Adipocyte (in vitro differentiated cells): ENCODE results near the gene RHBDD3.

ENCODE experiments used
- DNase-seq: peaks from one replicate; pipeline ENCODE4 v3.0.0-alpha.2; 2015; ENCODE audit warnings: low read depth
- H3K27me3 ChIP-seq: replicated peaks from 2 replicates; pipeline ENCODE4 v1.7.0; 2013; ENCODE audit warnings: mild to moderate bottlenecking, low read length, moderate library complexity; ENCODE audit not compliant: control insufficient read depth, insufficient read depth
- H3K36me3 ChIP-seq: 2 replicates; pipeline ENCODE4 v1.7.0; 2013; ENCODE audit warnings: low read length, mild to moderate bottlenecking, moderate library complexity; ENCODE audit not compliant: control insufficient read depth, insufficient read depth, severe bottlenecking
- H3K4me1 ChIP-seq: 2 replicates; pipeline ENCODE4 v1.7.0; 2013; ENCODE audit warnings: mild to moderate bottlenecking, low read length, moderate library complexity; ENCODE audit not compliant: control insufficient read depth, insufficient read depth
- H3K4me3 ChIP-seq: 2 replicates; pipeline ENCODE4 v1.7.0; 2013; ENCODE audit warnings: mild to moderate bottlenecking, low read length, moderate library complexity
- H3K9ac ChIP-seq: 2 replicates; pipeline ENCODE4 v1.7.0; 2013; ENCODE audit warnings: mild to moderate bottlenecking, low read length, moderate library complexity
- H3K9me3 ChIP-seq: 2 replicates; pipeline ENCODE4 v1.7.0; 2013; ENCODE audit warnings: mild to moderate bottlenecking, low read length, moderate library complexity; ENCODE audit not compliant: control insufficient read depth

Gene RHBDD3

GRCh38 chr22:29267858-29268510 lies at the start of gene RHBDD3, which contains the start of gene EWSR1:
Gene RHBDD3 (minus strand): TSS chr22:29267981. CDS start chr22:29265626, 2,355 bp downstream.
Gene EWSR1 (plus strand): TSS chr22:29268268. CDS start chr22:29268337, 69 bp downstream.
- Histone ChIP-seq H3K4me3 (peak within 1 kb of the TSS; percentile 98), H3K9ac (peak within 1 kb of the TSS; percentile 100), H3K36me3 (peaks cover 39% of the 10 kb centered on the region), H3K4me1 (peaks cover 53% of the 10 kb centered on the region), H3K9me3 (no peaks in the 10 kb centered on the region), H3K27me3 (no peaks in the 10 kb centered on the region)
- peak; percentile 98 for DNase-seq

GRCh38 chr22:29316141-29316828 lies 48.5 kb upstream of the RHBDD3 start:
- peaks cover 3% of the 10 kb centered on the region for H3K4me1 ChIP-seq

GRCh38 chr22:29315286-29316140 lies 47.7 kb upstream of the RHBDD3 start, which contains the start of gene RASL10A:
Gene RASL10A (minus strand): TSS chr22:29315697. CDS start chr22:29315246, 451 bp downstream.
- no peak within 1 kb of the TSS for H3K9ac ChIP-seq
- DNase-seq = peak; percentile 46

More at GRCh38 chr22:29316141-29316828, 48.5 kb upstream of the RHBDD3 start:
- Histone ChIP-seq H3K27me3 (peaks cover 24% of the 10 kb centered on the region), H3K4me3 (no peak overlapping the region), H3K36me3 (no peaks in the 10 kb centered on the region), H3K9ac (no peak overlapping the region), H3K9me3 (no peaks in the 10 kb centered on the region)
- DNase-seq = no peak

GRCh38 chr22:29314537-29315285 lies 46.9 kb upstream of the RHBDD3 start:
- DNase-seq = peak; percentile 17
- Histone ChIP-seq H3K4me3 (no peak overlapping the region), H3K9ac (no peak overlapping the region), H3K4me1 (peaks cover 12% of the 10 kb centered on the region), H3K36me3 (no peaks in the 10 kb centered on the region), H3K9me3 (no peaks in the 10 kb centered on the region), H3K27me3 (peaks cover 24% of the 10 kb centered on the region)

More at GRCh38 chr22:29315286-29316140, 47.7 kb upstream of the RHBDD3 start, which contains the start of gene RASL10A:
- Histone ChIP-seq H3K36me3 (no peaks in the 10 kb centered on the region), H3K4me1 (peaks cover 9% of the 10 kb centered on the region), H3K9me3 (no peaks in the 10 kb centered on the region), H3K4me3 (no peak within 1 kb of the TSS), H3K27me3 (peaks cover 24% of the 10 kb centered on the region)

DNA sequence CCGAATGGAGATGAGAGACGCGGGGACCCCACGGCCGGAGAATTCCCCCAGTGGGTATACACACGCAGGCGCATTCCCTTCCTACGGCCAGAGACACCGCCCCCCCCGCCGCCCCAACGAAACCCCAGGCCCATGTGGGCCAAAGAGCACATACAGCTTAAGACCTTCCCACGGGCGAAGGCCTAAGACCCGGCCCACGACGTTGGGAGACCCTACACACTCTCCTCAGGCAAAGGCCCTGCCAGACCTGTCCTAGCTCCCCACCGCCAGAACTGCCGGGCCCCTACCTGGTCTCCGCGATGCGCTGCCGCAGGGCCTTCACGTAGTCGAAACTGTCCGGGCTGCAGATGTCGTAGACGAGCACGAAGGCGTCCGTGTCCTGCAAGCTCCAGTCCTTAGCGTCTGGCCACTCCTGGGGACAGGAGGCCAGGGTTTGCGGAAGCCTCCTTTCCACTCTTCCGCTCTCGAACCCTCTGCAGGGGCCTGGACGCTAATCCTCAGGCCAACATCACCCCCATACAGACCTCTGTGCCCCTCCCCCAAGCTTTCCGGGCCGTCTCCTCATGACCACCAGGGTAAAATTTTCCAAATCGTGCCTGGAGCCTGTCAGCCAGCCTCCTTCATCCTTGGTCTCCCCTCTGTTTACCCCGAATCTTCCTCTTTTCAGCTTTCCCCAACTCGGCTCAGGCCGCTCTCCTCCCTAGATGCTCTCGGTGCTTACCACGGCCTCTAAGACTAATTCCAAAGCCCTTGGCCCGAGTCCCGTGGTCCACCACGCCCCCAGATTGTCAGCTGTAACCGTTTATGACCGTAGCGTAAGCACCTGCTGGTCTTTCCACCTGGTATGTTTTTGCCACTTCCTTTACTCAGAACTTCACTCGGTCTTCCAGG lies 46.0 kb upstream of the RHBDD3 start:
- Histone ChIP-seq H3K4me3 (no peak overlapping the region), H3K9me3 (no peaks in the 10 kb centered on the region), H3K4me1 (peaks cover 20% of the 10 kb centered on the region), H3K36me3 (no peaks in the 10 kb centered on the region), H3K9ac (no peak overlapping the region), H3K27me3 (peaks cover 24% of the 10 kb centered on the region)
- no peak for DNase-seq

DNA sequence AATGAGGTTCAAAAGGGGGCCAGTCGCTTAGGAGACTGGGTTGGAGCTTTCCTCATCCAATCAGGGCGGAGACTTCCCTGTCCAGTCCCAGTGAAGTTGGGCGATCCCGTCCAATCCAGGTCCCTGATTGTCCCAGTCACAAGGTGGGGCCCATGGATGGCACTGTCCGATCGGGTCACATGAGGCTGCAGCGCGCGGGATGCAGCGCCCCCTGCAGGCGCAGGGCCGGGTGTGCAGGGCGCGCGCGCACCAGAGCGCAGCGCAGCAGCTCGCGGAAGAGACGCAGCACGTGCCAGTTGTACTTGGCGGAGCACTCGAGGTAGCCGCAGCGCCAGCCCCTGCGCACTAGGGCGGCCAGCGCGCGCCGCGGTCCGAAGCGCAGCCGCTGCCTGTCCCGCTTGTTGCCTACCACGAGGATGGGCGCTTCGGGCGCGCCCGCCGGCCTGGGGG lies 45.4 kb upstream of the RHBDD3 start:
- Histone ChIP-seq H3K4me3 (no peak overlapping the region), H3K4me1 (peaks cover 27% of the 10 kb centered on the region), H3K36me3 (no peaks in the 10 kb centered on the region), H3K9me3 (no peaks in the 10 kb centered on the region), H3K27me3 (peaks cover 24% of the 10 kb centered on the region), H3K9ac (no peak overlapping the region)
- DNase-seq = no peak

- Histone ChIP-seq H3K27me3 (peaks cover 24% of the 10 kb centered on the region), H3K36me3 (no peaks in the 10 kb centered on the region), H3K9me3 (no peaks in the 10 kb centered on the region), H3K9ac (no peak overlapping the region), H3K4me3 (no peak overlapping the region), H3K4me1 (peaks cover 32% of the 10 kb centered on the region)
- DNase-seq = no peak
These were observed 44.7 kb upstream of the RHBDD3 start for GRCh38 chr22:29312218-29313125.

- H3K4me1 ChIP-seq = peaks cover 34% of the 10 kb centered on the region
- peaks cover 20% of the 10 kb centered on the region for H3K27me3 ChIP-seq
- H3K4me3 ChIP-seq = peak overlapping the region; percentile 44
- H3K9me3 ChIP-seq = no peaks in the 10 kb centered on the region
- DNase-seq = no peak
- H3K9ac ChIP-seq = peak overlapping the region; percentile 64
- no peaks in the 10 kb centered on the region for H3K36me3 ChIP-seq
These were observed 43.9 kb upstream of the RHBDD3 start for GRCh38 chr22:29311464-29312217.

DNA sequence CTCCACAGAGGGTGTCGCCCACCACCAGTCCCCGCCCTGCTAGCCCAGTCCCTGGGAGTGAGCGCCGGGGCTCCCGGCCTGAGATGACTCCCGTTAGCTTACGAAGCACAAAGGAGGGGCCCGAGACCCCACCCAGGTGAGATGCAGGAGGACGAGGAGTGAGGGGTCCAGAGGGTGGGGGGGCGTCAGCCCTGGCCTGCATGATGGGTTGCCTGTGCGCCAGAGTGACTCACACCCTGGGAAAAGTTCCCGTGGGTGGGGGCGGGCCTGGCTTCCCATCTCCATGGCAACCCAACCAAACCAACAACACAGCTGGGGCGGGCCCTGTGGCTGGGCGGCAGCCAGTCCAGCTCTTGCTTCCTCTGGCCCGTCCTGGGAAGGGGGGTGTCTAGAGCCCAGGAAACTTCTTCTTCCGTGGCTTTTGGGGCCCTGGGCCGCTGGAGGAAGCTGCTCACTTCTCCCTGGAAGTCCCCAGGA lies 43.1 kb upstream of the RHBDD3 start:
- Histone ChIP-seq H3K36me3 (no peaks in the 10 kb centered on the region), H3K27me3 (peaks cover 13% of the 10 kb centered on the region), H3K4me1 (peaks cover 34% of the 10 kb centered on the region), H3K9ac (peak overlapping the region; percentile 64), H3K9me3 (no peaks in the 10 kb centered on the region), H3K4me3 (peak overlapping the region; percentile 44)
- peak; percentile 99 for DNase-seq
